GM12875 (cell line): ENCODE measurements around the gene ANKRD36B.
"Not testable (repeated sequence)": the region's sequence is repeated elsewhere in the genome, so short reads cannot be mapped to it uniquely, and the experiment has no call there.

ENCODE experiments used
- H3K4me3 ChIP-seq: one replicate; pipeline ENCODE4 v1.5.1; 2011; ENCODE audit warnings: low read depth, low read length, control low read depth
- TF ChIP-seq, protein P1 (sequence below): IDR thresholded peaks from 2 replicates; pipeline ENCODE4 v1.5.1; 2011; ENCODE audit warnings: low read depth, mild to moderate bottlenecking, control low read depth, inconsistent platforms, low read length, moderate library complexity, borderline replicate concordance; ENCODE audit not compliant: insufficient read depth

Gene ANKRD36B

DNA sequence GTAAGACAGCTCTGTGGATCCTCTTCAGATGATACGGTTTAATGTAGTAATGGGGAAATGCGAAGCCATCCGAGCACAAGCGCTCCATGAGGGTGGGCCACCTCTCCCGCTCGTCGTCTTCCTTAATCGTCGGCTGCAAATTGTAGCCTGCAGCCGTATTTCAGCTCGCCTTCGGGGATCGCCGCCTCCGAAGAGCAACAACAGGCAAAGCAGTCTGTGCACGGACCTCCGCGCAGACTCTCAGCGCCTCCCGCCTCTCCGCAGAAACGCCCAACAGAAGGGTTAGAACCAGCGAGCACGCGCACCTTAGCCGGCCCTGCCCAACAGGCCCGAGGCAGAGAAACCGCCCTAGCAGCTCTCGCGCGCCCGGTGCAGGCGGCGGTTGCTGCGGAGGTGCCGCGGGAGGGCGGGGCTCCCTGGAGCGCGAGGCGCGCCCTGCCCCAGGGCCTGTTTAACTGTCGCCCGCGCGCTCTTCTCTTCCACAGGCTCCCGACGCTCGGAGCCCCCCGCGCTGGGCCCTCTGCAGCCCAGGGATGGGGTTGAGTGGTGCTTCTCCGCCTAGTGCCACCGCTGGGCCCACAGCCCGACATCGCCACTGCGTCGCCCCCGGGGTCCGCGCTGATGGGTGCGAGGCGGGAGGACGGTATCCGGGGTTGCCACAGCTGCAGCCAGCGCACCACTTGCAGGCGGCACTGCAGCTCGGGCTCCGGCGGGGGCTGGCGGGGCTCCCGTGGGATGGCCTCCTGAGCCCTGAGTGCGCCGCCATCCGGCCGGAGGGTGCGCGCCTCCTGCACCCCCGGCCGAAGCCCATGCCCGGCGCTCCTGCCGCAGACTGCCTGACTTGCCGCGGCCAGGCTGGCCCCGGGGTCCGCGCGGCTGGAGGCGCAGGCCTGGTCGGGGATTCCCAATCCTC is at the start of gene ANKRD36B:
ANKRD36B (minus strand) TSS at position 280 of the 913 bp plus-strand sequence; CDS start at position 88, 192 bp downstream.
- peak within 1 kb of the TSS; percentile 62 for H3K4me3 ChIP-seq

DNA sequence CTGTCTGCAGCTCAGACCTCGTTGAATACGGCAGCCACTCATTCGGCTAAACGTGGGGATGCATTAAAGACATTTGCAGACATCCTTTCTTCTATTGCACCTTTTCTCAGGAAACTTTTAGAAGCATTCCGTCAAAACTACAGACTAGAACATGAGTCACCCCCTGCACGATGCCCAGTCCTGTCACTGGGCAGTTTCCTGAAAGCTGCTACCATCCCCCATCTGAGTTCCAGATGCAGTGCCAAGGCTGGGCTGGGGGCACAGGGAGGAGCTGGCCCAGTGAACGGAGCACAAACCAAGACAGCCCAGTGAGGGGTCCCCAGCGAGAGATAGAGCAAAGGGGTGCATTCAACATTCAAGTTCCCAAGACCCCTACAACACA is 36.4 kb upstream of the ANKRD36B start:
- H3K4me3 ChIP-seq: not testable (repeated sequence)

DNA sequence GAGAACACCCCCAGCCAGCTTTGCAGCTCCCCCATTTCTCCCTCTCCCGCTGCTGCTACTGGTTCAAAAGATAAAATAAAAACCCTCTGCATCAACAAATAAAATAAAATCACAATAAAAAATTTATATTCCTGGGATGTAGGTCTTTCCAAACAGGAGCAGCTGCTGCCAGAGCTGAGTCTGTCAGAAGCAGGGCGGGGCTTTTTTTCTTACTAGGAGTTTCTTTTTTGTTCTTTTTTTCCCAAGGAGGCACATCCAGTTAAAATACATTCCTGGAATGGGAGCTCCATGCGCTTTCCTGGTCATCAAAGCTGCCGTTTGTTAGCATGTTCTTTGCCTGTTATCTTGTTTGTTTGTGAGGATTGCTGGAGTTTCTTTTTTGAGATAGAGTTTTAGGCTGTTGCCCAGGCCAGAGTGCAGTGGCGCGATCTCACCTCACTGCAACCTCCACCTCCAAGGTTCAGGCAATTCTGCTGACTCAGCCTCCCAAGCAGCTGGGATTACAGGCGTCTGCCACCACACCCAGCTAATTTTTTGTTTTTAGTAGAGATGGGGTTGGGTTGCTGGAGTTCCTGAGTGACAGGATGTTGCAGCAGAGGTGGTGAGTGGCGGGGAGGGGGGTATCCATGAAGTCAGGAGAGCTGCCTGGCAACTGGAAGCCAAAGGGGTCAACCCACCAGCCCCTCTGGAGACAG is 35.8 kb upstream of the ANKRD36B start:
- H3K4me3 ChIP-seq: not testable (repeated sequence)

DNA sequence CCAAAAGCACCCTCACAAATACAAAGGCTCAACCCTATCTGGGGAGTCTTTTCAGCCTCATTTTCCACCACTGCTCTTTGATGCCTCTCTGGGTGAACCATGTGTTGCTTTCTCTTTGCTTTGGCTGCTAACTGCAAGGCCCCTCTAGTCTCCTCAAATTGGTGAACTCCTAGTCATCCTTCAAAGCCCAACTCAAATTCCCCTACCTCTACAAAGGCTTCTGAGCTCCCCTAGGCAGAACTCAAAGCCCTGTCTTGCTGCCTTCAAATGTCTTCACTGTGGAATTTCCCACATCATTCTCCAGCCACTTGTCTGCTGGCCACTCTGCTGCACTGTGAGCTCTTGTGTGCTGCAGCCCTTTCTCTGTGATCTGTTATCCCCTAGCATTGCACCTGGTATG is 33.3 kb upstream of the ANKRD36B start:
- H3K4me3 ChIP-seq: not testable (repeated sequence)

DNA sequence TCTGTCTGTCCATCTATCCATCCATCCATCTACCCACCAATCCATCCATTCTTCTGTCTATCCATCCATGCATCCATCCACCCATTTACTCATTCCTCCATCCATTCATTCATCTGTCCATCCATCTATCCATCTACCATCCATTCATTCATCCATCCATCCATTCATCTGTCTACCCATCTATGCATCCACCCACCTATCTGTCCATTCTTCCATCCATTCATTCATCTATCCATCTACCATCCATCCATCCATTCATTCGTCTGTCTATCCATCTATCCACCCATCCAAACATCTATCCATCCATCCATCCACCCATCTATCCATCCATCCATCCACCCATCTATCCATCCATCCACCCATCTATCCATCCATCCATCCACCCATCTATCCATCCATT is 30.8 kb upstream of the ANKRD36B start:
- not testable (repeated sequence) for H3K4me3 ChIP-seq

DNA sequence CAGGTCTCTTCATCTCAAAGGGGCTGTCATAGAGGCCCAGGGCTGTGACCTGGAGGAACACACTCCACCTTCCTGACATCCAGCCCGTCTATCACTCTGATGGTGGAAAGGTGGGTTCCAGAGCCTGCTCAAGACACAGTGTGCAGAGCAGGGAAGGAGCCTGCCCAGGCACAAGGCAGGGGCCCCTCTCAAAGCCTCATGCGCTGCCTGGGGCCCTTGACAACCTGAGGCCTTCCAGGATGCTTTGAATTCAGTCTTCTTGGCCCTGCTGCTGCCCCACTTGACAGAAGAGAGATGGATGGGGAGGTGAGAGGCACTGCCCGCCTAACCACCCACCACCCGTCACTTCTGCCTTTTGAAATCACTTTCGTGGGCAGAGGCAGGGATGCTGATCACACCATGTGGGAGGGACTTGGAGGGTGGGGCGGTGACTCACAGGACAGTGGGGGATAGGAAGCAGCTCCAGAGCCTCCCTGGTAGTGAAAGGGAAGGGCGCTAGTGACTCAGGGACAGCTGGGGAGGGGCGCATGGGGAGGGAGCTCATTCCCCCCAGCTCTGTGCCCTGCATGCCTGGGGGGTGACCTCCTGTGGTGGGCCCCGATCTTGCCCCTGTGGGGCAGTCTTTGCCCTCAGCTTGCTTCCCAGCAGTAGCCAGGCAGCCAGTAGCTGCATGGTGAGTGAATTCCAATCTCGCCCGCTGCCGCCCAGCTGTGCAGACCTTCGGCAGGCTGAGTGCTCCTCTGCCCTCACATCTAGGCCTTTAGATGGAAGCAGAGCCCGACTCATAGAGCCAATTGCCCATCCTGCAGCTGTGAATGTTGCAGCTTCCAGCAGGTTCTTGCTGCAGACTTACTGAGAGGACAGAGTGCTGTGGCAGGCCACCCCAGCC is 29.5 kb upstream of the ANKRD36B start:
- H3K4me3 ChIP-seq: not testable (repeated sequence)

DNA sequence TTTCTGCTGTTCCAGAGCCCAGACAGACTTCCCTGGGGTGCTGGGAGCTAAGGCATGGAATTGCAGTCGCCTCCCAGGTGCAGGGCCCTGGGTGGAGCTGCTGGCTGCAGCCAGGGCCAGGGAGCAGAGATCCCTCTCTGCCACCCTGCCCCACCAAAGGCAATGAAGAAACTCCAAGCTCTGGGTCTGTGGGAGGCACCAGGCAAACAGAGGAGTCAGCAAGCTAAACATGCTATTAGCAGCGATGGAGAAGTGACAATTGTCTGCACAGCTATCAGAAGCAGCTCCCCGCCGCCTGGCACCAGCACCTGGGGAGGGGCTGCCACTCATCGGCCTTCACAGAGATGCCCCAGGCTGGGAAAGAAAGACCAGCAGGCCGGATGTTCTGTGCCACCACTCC is 28.2 kb upstream of the ANKRD36B start:
- TF ChIP-seq, protein P1, sequence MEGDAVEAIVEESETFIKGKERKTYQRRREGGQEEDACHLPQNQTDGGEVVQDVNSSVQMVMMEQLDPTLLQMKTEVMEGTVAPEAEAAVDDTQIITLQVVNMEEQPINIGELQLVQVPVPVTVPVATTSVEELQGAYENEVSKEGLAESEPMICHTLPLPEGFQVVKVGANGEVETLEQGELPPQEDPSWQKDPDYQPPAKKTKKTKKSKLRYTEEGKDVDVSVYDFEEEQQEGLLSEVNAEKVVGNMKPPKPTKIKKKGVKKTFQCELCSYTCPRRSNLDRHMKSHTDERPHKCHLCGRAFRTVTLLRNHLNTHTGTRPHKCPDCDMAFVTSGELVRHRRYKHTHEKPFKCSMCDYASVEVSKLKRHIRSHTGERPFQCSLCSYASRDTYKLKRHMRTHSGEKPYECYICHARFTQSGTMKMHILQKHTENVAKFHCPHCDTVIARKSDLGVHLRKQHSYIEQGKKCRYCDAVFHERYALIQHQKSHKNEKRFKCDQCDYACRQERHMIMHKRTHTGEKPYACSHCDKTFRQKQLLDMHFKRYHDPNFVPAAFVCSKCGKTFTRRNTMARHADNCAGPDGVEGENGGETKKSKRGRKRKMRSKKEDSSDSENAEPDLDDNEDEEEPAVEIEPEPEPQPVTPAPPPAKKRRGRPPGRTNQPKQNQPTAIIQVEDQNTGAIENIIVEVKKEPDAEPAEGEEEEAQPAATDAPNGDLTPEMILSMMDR: no peak
- no peak overlapping the region for H3K4me3 ChIP-seq

DNA sequence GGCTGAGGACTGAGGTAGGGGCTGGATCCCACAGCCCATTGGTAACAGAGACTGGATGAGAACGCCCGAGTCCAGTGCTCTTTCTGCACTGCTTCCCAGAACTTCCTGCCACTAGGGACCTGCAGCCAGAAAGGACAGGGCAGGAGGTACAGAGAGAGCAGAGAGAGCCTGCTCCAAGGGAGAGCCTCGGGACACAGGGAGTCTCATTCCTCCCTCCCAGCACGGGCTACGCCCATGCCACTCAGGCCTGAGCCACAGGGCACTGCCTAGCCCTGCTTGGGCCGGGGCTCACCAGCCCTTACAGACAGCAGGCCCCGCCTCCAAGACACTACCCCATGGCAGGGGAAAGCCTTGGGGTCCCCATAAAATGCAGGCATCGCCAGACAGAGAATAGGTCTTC is 26.1 kb upstream of the ANKRD36B start:
- not testable (repeated sequence) for H3K4me3 ChIP-seq

DNA sequence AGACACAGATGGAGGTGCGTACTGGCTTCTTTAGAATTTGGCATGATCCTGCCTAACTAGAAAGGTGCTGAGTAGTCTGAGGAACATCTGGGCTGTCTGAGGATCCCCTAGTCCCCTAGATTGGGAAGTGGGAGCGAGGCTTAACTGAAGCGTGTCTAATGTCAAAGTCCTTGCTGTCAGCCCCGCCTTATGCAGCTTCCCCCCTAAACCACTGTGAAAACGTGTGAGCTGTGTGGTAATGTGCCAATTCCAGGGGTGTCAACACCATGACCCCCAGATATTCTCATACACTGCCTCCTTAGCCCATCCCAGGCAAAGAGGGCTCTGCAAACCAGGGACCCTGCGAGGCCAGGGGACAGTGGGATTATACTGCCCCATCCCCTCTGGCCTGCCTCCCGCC is 22.2 kb upstream of the ANKRD36B start:
- not testable (repeated sequence) for H3K4me3 ChIP-seq

DNA sequence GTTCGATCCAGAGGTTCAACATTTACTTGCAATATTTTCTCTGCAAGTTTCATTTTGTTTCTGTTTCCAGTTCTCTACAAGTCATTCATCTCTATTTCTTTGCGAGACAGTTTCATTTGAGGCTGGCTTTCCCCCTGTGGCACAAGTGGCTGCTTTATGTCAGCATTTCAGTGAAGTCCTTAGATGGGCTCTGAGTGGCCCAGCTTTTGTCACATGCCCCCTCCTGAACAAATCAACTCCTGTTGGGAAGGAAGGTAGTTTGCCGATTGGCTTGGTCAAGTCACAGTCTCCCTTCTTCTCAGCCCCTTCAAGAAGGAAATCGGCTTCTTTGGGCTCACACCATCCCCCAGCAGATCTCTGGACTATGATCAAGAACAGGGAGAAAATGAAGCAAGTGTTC is 19.1 kb upstream of the ANKRD36B start:
- not testable (repeated sequence) for H3K4me3 ChIP-seq

DNA sequence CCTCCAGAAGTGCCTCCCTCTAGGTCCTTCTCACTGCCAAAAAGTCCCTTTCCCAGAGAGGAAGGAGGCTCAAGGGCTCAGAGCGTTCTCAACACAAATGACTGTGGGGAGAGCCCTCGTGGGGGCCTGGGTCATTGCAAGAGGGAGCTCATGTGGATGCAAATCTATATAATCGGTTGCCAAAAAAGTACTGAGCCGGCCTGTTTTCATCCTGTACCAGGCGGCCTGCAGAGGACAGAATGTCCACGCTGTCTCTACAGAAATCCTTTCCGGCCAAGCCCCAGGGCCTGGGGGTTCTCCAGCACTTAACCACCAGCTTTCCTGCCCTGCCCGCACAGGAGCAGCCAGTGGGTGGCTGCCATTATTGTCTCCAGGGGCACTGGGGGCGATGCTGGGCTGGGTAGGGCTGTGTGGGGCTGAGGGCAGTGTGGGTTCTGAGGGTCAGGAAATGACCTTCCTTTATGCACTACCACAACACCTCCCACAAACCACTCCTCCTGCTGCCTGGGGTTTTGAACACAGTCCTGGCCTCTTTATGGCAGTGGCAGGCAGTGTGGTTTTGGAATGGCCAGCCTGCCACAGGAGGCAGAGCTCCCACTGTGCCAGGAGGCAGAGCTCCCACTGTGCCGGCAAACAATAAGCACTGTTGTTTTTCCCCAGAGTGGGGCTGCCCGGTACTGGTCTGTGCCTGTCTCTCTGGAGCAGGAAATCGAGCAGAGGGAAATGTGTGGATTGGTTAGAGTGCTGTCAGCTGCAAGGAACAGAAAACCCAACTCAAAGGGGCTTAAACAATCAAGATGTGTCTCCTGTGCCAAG is 16.1 kb upstream of the ANKRD36B start:
- not testable (repeated sequence) for H3K4me3 ChIP-seq

DNA sequence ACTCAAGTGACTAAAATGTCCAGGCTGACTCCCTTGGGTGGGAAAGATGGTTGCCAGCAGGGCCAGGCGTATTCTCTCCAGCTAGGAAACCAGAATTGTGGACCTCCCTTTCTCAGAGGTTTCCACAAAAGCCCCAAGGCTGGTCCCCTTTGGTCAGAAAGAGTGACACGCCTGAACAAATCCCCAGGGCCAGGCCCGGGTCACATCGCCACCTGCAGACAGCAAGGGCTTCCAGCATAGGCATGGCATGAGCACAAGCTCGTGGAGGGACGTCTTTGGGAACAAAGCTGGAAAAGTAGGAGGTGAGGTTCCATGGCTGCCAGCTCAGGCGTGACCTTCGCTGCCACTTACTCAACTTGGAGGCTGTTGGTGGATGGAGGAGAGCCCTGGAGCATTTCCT is 15.4 kb upstream of the ANKRD36B start:
- not testable (repeated sequence) for H3K4me3 ChIP-seq

DNA sequence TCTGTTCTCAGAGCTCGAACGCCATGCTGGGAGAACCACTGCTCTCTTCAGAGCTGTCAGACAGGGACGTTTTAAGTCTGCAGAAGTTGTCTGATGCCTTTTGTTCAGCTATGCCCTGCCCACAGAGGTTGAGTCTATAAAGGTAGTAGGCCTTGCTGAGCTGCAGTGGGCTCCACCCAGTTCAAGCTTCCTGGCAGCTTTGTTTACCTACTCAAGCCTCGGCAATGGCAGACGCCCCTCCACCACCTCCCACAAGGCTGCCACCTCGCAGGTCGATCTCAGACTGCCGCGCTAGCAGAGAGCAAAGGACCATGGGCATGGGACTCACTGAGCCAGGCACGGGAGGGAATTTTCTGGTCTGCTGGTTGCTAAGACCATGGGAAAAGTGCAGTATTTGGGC is 11.9 kb upstream of the ANKRD36B start:
- H3K4me3 ChIP-seq: not testable (repeated sequence)

DNA sequence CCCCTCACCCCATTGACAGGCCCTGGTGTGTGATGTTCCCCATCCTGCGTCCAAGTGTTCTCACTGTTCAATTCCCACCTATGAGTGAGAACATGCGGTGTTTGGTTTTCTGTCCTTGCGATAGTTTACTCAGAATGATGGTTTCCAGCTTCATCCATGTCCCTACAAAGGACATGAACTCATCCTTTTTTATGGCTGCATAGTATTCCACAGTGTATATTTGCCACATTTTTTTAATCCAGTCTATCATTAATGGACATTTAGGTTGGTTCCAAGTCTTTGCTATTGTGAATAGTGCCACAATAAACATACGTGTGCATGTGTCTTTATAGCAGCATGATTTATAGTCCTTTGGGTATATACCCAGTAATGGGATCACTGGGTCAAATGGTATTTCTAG is 6.5 kb upstream of the ANKRD36B start:
- H3K4me3 ChIP-seq: not testable (repeated sequence)

DNA sequence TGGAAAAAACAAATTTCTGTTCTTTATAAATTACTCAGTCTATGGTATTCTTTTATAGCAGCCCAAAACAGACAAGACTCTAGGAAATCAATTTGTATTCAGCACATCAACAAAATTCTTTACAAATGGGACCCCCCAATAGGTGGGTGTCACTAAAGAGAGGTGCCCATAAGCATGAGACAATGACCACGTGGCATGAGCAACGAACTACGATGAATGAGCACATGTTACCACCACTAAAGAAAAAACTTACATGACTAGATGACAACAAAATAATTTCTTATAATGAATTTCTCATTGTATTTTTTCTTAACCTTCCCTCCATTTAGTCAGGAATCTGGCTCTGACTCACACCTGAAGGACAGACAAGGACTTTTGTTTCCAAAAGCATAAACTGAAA is 3.8 kb upstream of the ANKRD36B start:
- not testable (repeated sequence) for H3K4me3 ChIP-seq
